HL-60 (cell line): ENCODE data around the gene SERPIND1.

Experiments used
- GABPA ChIP-seq: IDR thresholded peaks from 2 replicates; pipeline ENCODE4 v1.6.1; 2012; ENCODE audit warnings: low read depth
- POLR2AphosphoS5 ChIP-seq: IDR thresholded peaks from 2 replicates; pipeline ENCODE4 v1.6.1; 2012; ENCODE audit warnings: low read depth
- REST ChIP-seq: IDR thresholded peaks from 2 replicates; pipeline ENCODE4 v1.6.1; 2012; ENCODE audit warnings: low read depth; ENCODE audit not compliant: insufficient replicate concordance
- SPI1 ChIP-seq: IDR thresholded peaks from 2 replicates; pipeline ENCODE4 v1.6.1; 2012; ENCODE audit warnings: low read depth, mild to moderate bottlenecking, borderline replicate concordance
- TF ChIP-seq, protein P1 (sequence below): IDR thresholded peaks from one replicate; pipeline ENCODE4 v1.5.1; 2011; ENCODE audit warnings: low read length, control low read depth, inconsistent platforms; ENCODE audit not compliant: insufficient read depth

DNA sequence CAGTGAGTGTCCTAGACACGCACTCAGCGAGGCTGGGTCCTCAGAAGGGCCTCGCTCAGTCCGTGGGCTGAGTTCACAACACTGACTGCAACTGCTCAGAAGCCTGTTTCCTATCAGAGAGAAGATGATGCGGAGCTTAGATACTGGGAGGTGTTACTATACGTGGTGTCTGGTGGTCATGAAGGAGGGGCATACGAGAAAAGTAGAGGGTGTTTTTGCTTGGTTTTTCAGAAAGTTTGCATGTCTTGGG lies 9.5 kb upstream of the SERPIND1 start:
- TF ChIP-seq, protein P1, sequence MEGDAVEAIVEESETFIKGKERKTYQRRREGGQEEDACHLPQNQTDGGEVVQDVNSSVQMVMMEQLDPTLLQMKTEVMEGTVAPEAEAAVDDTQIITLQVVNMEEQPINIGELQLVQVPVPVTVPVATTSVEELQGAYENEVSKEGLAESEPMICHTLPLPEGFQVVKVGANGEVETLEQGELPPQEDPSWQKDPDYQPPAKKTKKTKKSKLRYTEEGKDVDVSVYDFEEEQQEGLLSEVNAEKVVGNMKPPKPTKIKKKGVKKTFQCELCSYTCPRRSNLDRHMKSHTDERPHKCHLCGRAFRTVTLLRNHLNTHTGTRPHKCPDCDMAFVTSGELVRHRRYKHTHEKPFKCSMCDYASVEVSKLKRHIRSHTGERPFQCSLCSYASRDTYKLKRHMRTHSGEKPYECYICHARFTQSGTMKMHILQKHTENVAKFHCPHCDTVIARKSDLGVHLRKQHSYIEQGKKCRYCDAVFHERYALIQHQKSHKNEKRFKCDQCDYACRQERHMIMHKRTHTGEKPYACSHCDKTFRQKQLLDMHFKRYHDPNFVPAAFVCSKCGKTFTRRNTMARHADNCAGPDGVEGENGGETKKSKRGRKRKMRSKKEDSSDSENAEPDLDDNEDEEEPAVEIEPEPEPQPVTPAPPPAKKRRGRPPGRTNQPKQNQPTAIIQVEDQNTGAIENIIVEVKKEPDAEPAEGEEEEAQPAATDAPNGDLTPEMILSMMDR: no peak
- TF ChIP-seq POLR2AphosphoS5: no peak
- TF ChIP-seq GABPA: no peak
- TF ChIP-seq REST: no peak
- no peak for TF ChIP-seq SPI1
